ENCODE data around the gene HIGD1A.

The HIGD1A gene

DNA sequence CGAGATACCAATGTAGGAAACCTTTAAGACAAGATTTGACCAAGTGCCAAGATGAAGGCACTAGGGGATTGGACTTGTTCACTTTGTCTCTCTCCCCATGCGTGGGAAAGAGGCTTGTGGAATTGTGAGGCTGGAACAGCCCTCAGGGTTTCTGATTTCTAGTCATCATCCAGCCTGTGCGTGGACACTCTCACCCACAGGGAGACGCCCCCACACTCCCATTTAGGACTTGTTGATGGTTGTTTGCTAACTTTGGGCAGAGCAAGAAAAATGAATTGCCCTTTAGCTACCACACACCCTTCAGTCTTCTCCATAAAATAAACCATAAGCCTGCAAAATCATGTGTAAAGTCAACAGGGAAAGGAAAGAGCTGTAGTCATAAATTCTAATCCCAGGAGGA is 23.4 kb upstream of the HIGD1A start:
- DNase-seq (ENCODE audit: extremely low read depth, low read depth), result no peak
- TF ChIP-seq, protein P1, sequence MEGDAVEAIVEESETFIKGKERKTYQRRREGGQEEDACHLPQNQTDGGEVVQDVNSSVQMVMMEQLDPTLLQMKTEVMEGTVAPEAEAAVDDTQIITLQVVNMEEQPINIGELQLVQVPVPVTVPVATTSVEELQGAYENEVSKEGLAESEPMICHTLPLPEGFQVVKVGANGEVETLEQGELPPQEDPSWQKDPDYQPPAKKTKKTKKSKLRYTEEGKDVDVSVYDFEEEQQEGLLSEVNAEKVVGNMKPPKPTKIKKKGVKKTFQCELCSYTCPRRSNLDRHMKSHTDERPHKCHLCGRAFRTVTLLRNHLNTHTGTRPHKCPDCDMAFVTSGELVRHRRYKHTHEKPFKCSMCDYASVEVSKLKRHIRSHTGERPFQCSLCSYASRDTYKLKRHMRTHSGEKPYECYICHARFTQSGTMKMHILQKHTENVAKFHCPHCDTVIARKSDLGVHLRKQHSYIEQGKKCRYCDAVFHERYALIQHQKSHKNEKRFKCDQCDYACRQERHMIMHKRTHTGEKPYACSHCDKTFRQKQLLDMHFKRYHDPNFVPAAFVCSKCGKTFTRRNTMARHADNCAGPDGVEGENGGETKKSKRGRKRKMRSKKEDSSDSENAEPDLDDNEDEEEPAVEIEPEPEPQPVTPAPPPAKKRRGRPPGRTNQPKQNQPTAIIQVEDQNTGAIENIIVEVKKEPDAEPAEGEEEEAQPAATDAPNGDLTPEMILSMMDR (IDR thresholded peaks at IDR 0.05; ENCODE audit: low read depth, low read length), result no peak

DNA sequence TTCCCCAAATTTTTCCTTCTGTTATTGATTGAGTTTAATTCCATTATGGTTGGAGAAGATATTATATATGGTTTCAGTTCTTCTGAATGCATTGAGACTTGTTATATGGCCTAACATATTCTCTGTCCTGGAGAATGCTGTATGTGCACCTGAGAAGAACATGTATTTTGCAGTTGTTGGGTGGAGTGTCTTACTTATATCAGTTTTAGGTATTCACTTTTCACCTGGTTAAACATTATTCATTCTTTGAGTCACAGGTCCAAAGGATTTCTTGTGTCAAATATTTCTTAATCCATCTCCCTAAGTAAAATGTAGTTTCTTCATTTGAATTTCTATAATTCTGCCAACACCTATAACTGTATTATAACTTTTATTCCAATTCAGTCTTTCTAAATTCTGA is 22.7 kb upstream of the HIGD1A start:
- TF ChIP-seq, protein P1 (IDR thresholded peaks at IDR 0.05; ENCODE audit: low read depth, low read length), result no peak
- no peak for DNase-seq (ENCODE audit: extremely low read depth, low read depth)

DNA sequence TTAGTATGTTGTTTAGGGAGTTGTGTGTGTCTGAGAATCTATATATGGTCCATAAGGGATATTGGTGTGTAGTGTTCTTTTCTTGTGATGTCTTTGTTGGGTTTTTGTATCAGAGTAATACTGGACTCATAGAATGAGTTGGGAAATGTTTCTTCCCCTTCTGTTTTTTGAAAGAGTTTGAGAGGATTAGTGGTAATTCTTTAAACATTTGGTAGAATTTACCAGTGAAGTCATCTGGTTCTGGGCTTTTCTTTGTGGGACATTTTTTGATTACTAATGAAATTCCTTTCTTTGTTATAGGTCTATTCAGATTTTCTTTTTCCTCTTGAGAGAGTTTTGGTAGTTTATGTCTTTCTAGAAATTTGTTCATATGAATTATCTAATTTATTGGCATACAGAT is 21.9 kb upstream of the HIGD1A start:
- TF ChIP-seq, protein P1 (IDR thresholded peaks at IDR 0.05; ENCODE audit: low read depth, low read length), result no peak
- DNase-seq (ENCODE audit: extremely low read depth, low read depth), result no peak

DNA sequence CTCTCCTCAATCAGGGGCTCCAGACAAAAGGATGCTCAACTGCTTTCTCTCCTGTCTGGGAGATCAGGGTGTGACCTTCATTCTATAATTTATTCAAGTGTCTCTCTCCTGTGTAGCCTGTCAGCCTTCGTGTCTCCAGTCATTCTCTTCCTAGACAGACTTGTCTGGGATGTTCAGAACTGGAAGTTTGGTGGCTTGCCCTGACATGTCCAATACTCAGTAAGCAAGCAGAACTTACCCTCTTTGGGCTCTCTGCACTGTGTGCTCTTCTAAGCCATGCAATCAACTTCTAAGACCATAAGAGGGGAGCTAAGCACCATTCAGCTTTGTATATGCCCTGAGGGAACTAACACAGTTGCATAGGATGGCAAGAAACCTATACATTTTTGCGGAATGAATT is 19.1 kb upstream of the HIGD1A start:
- DNase-seq (ENCODE audit: extremely low read depth, low read depth), result no peak
- TF ChIP-seq, protein P1 (IDR thresholded peaks at IDR 0.05; ENCODE audit: low read depth, low read length), result no peak

DNA sequence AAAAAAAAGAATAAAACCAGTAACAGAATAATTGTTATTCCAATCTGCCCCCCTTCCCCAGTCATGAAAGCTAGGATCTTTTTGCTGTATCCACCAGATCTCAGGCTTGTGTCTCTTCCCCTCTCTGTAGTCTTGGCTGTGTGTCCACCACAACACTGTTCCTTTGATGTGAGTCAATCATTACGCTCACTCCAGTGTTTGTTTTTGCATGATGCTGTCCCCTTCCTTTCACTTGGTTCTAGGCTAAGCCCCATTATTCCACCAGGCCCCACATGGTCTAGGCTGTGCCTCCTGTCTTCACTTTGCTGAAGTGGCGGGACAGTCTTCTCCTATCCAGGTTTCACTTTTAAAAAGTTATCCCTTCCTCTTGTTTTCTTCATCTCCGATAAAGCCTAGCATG is 18.5 kb upstream of the HIGD1A start:
- TF ChIP-seq, protein P1 (IDR thresholded peaks at IDR 0.05; ENCODE audit: low read depth, low read length), result no peak
- DNase-seq (ENCODE audit: extremely low read depth, low read depth), result no peak

DNA sequence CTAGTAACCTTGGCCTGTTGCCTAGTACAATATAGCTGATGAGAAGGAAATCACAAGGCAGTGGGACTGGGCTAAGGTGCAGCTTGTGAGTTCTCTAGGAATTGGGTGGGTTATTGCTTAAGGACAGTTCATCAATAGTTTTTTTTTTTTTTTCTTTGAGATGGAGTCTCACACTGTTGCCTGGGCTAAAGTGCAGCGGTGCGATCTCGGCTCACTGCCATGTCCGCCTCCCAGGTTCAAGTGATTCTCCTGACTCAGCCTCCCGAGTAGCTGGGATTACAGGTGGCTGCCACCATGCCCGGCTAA is 16.4 kb upstream of the HIGD1A start:
- TF ChIP-seq, protein P1 (IDR thresholded peaks at IDR 0.05; ENCODE audit: low read depth, low read length), result no peak
- DNase-seq (ENCODE audit: extremely low read depth, low read depth), result no peak

DNA sequence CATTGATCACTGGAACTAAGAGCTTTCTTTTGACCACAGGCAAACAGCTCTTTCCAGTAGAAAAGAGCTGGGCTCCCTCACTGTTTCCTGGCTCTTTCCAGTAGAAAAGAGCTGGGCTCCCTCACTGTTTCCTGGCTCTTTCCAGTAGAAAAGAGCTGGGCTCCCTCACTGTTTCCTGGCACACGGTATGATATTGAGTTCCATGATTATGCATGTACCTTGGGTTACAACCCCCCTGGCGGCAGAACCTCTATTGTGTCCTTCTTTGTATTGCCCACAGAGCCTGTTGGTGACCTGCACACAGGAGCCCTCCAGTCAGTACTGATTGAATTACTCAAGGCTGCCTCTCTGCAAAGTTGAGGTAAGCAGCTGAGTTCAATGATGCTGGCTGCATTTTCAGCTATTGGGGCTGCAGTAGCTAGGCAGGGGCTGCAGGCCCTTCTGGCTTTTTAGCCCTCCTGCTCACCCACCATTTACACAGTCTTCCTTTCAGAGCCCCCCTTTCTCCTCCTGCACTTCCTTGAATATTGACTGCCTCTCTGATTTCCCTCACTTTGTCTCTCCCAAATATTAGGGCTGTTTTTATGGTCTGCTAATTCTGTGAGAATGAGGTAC is 15.2 kb upstream of the HIGD1A start:
- TF ChIP-seq, protein P1 (IDR thresholded peaks at IDR 0.05; ENCODE audit: low read depth, low read length), result no peak
- no peak for DNase-seq (ENCODE audit: extremely low read depth, low read depth)

All from AG09319 (cell line).